AG04450 (cell line): ENCODE measurements around the gene RGL1. TPM values are rescaled to one million over a fixed set of nuclear protein-coding genes. Genes with fewer than 3 reads are reported as not detected.

Experiments
- CTCF ChIA-PET: fragments of 300-600, 350-600 bp; formaldehyde crosslinking; extraction: SDS; loops from one replicate; lab custom pipeline; 2022; ENCODE audit warnings: antibody characterized with exemption, inconsistent platforms; lab: Charles Lee
- POLR2A ChIA-PET: fragments of 350-600 bp; formaldehyde crosslinking; extraction: SDS; loops from one replicate; lab custom pipeline; 2021; ENCODE audit warnings: antibody characterized with exemption, inconsistent platforms; lab: Yijun Ruan, JAX
- DNase-seq: peaks from one replicate; pipeline ENCODE4 v3.0.0-alpha.2; 2011; ENCODE audit warnings: low read depth, low spot score
- H3K27ac ChIP-seq: one replicate; pipeline ENCODE4 v1.5.1; 2012; ENCODE audit warnings: low read depth, low read length, control low read depth
- H3K27me3 ChIP-seq: one replicate; pipeline ENCODE4 v1.6.0; 2012; ENCODE audit warnings: low read length; ENCODE audit not compliant: control insufficient read depth, insufficient read depth
- H3K4me3 ChIP-seq: 2 replicates; pipeline ENCODE4 v1.5.1; 2011; ENCODE audit warnings: mild to moderate bottlenecking, low read depth, low read length, control low read depth
- H3K9me3 ChIP-seq: 2 replicates; pipeline ENCODE4 v1.5.1; 2012; ENCODE audit warnings: low read length; ENCODE audit not compliant: control insufficient read depth, insufficient read depth
- polyA plus RNA-seq: library from polyadenylated mRNA; depleted of rRNA; stranded (reverse); fragments of >200 nt; gene quantifications from 2 replicates; pipeline ENCODE4 v1.2.3, GENCODE V29; 2011
- TF ChIP-seq, protein P1 (sequence below): IDR thresholded peaks from 2 replicates; pipeline ENCODE4 v1.5.1; 2011; ENCODE audit warnings: low read depth, low read length, control low read depth, inconsistent platforms

Gene RGL1
- polyA plus RNA-seq, 1 experiment = 11.1 TPM

- POLR2A ChIA-PET = no interaction called here
- Histone ChIP-seq H3K27ac (no peak overlapping the region), H3K27me3 (no peaks in the 10 kb centered on the region), H3K9me3 (no peaks in the 10 kb centered on the region), H3K4me3 (no peak overlapping the region)
- CTCF ChIA-PET = interaction anchor here (0.6 kb wide), 1 partner anchor 18 kb away, joined by 3 read pairs; no protein-coding TSS in a partner anchor
- TF ChIP-seq, protein P1, sequence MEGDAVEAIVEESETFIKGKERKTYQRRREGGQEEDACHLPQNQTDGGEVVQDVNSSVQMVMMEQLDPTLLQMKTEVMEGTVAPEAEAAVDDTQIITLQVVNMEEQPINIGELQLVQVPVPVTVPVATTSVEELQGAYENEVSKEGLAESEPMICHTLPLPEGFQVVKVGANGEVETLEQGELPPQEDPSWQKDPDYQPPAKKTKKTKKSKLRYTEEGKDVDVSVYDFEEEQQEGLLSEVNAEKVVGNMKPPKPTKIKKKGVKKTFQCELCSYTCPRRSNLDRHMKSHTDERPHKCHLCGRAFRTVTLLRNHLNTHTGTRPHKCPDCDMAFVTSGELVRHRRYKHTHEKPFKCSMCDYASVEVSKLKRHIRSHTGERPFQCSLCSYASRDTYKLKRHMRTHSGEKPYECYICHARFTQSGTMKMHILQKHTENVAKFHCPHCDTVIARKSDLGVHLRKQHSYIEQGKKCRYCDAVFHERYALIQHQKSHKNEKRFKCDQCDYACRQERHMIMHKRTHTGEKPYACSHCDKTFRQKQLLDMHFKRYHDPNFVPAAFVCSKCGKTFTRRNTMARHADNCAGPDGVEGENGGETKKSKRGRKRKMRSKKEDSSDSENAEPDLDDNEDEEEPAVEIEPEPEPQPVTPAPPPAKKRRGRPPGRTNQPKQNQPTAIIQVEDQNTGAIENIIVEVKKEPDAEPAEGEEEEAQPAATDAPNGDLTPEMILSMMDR = no peak
- no peak for DNase-seq
Measured at GRCh38 chr1:183824291-183824690, 19.4 kb downstream of the RGL1 start.

GRCh38 chr1:183827801-183828200, 22.9 kb downstream of the RGL1 start:
- TF ChIP-seq, protein P1 = no peak
- DNase-seq = no peak
- no peak overlapping the region for H3K4me3 ChIP-seq
- H3K9me3 ChIP-seq = no peaks in the 10 kb centered on the region
- H3K27me3 ChIP-seq = no peaks in the 10 kb centered on the region
- CTCF ChIA-PET = interaction anchor here (0.9 to 1.5 kb wide), 3 partner anchors 16 to 172 kb away, joined by 3 to 4 read pairs (median 4); no protein-coding TSS in a partner anchor
- POLR2A ChIA-PET = no interaction called here
- H3K27ac ChIP-seq = no peak overlapping the region

DNA sequence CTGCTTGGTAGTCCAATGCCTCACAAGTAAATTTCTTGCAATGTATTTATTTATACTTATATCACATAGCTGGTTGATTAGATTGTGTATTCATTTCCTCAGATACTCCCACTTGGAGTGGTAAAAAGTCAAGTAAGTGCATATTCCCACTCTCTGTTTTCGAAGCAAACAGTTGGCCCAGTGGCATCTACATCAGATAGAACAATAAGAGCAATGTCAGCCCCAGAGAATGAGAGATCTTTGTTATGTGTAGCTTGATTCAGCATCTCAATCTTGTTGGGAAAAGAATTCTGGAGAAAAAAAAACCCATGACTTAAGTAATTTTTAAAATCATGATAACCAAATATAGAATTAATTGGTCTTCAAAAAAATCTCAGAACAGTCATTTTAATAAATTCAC, 25.5 kb downstream of the RGL1 start:
- H3K27me3 ChIP-seq = no peaks in the 10 kb centered on the region
- ChIA-PET CTCF (interaction anchor here (1.2 to 1.4 kb wide), 2 partner anchors 85 to 175 kb away, joined by 3 read pairs; no protein-coding TSS in a partner anchor), POLR2A (no interaction called here)
- TF ChIP-seq, protein P1 = no peak
- DNase-seq = no peak
- H3K4me3 ChIP-seq = no peak overlapping the region
- H3K27ac ChIP-seq = no peak overlapping the region
- H3K9me3 ChIP-seq = no peaks in the 10 kb centered on the region

DNA sequence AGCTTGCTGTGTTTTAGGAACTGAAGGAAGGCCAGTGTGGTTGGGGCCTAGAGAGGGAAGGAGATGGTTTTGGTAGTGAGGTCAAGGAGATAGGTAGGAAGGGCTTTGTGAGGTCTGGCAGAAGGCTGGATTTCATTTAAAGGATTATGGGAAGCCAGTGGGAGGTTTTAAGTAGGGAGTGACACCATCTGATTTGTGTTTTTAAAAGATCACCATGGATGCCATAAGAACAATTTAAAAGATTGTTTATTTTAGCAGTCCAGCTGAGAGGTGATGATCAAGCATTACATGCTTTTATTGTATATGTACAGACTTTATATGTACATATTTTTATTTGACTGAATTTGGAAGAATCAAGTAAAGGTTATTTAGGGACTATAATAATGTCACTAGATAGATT, 26.4 kb downstream of the RGL1 start:
- Histone ChIP-seq H3K9me3 (no peaks in the 10 kb centered on the region), H3K27ac (no peak overlapping the region), H3K4me3 (no peak overlapping the region), H3K27me3 (no peaks in the 10 kb centered on the region)
- ChIA-PET POLR2A (no interaction called here), CTCF (interaction anchor here (0.8 to 1.4 kb wide), 2 partner anchors 10 to 84 kb away, joined by 3 to 4 read pairs; no protein-coding TSS in a partner anchor)
- DNase-seq = no peak
- TF ChIP-seq, protein P1 = no peak

DNA sequence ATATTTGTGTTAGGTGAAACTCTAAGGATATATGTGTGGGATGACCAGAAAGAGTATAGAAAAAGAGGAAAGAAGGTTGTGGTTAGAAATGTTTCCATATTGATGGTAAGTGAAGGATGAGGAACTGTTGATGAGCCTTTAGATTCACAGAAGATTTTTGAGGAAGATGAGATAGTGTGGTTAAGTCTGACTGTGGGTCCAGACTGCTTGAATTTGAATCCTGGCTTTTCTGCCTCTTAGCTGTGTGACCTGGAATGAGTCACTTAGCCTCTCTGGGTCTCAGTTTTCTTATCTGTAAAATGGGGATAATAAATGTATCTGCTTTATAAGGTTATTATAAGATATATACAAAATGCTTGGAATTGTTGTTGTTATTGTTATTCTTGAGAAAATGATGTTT, 27.5 kb downstream of the RGL1 start:
- no peak for DNase-seq
- CTCF ChIA-PET = interaction anchor here (1.1 kb wide), 1 partner anchor 10 kb away, joined by 3 read pairs; no protein-coding TSS in a partner anchor
- TF ChIP-seq, protein P1 = no peak
- H3K9me3 ChIP-seq = no peaks in the 10 kb centered on the region
- no peak overlapping the region for H3K27ac ChIP-seq
- no peak overlapping the region for H3K4me3 ChIP-seq
- POLR2A ChIA-PET = interaction anchor here (0.6 kb wide), 2 partner anchors 43 to 74 kb away, joined by 4 to 5 read pairs; no protein-coding TSS in a partner anchor
- no peaks in the 10 kb centered on the region for H3K27me3 ChIP-seq
